Activated T-helper 2 cell treated with anti-CD3 and anti-CD28 coated beads, Interferon-gamma antibody, Interleukin-2, Interleukin-4, amounts not matched to agents 10 μg/mL and 5 μg/mL and 100 μg/mL, durations not matched to agents 14 hours and 24 hours and 36 hours (primary cell): ENCODE measurements around the gene FAM209B. TPM values are rescaled to one million over a fixed set of nuclear protein-coding genes. Genes with fewer than 3 reads are reported as not detected.
"Not testable (repeated sequence)": the region's sequence is repeated elsewhere in the genome, so short reads cannot be mapped to it uniquely, and the experiment has no call there.

ENCODE experiments used
- DNase-seq: peaks from one replicate; pipeline ENCODE4 v3.0.0; 2021; ENCODE audit warnings: low spot score
- H3K27ac Mint-ChIP-seq: one replicate; pipeline ENCODE4 v1.8.0; 2021; ENCODE audit warnings: mixed read lengths
- H3K27me3 Mint-ChIP-seq: one replicate; pipeline ENCODE4 v1.8.0; 2021; ENCODE audit warnings: low read depth, mixed read lengths
- H3K36me3 Mint-ChIP-seq: one replicate; pipeline ENCODE4 v1.8.0; 2021; ENCODE audit warnings: low read depth, mixed read lengths
- H3K4me1 Mint-ChIP-seq: one replicate; pipeline ENCODE4 v1.8.0; 2021; ENCODE audit warnings: low read depth, mixed read lengths
- H3K4me3 Mint-ChIP-seq: one replicate; pipeline ENCODE4 v1.8.0; 2021; ENCODE audit warnings: low read depth, mild to moderate bottlenecking, moderate library complexity, mixed read lengths
- H3K9me3 Mint-ChIP-seq: one replicate; pipeline ENCODE4 v1.8.0; 2021; ENCODE audit warnings: mixed read lengths
- intact Hi-C: fragments of 100-400 bp; cut with micrococcal nuclease; formaldehyde crosslinking; loops from one replicate; pipeline ENCODE4 v1.15.1; 2023
- total RNA-seq: library from RNA; stranded (reverse); gene quantifications from 2 replicates; pipeline ENCODE4 v1.2.3, GENCODE V29; 2022

Gene FAM209B
- total RNA-seq, 1 donor from 2014 or later: 1.8 TPM

DNA sequence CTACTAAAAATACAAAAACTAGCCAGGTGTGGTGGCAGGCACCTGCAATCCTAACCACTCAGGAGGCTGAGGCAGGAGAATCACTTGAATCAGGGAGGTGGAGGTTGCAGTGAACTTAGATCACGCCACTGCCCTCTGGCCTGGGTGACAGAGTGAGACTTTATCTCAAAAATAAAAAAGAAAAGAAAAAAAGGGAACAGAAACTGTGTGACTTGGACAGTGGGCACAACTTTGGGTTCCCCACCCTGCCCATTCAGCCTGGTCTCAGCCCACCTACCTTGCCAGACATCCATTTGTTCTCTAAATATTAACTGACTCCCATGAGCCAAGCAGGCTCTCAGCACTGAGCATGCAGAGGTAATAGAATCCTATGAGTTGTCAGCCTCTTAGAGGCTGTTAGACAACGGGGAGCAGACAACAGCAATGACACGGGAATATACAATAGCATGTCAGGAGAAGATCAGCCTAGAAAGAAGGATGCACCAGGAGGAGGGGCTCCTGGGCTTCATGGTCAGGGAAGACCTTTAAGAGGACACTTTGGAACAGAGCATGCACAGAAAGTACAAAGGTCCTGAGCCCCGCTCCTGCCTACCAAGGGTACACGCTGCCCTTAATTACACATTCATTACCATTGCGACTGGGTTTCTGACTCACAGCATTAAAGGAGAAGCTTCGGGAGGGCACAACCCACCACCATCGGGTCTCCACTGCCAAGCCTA lies 20.0 kb downstream of the FAM209B start:
- intact Hi-C loops: loop anchor here (5.0 to 10.0 kb wide), 3 partner anchors 74 to 792 kb away; partner anchors contain the start of gene TFAP2C
- H3K9me3 Mint-ChIP-seq: no peaks in the 10 kb centered on the region
- peaks cover 8% of the 10 kb centered on the region for H3K4me1 Mint-ChIP-seq
- no peaks in the 10 kb centered on the region for H3K36me3 Mint-ChIP-seq
- DNase-seq: no peak
- H3K4me3 Mint-ChIP-seq: no peak overlapping the region
- peaks cover 3% of the 10 kb centered on the region for H3K27me3 Mint-ChIP-seq
- no peak overlapping the region for H3K27ac Mint-ChIP-seq

DNA sequence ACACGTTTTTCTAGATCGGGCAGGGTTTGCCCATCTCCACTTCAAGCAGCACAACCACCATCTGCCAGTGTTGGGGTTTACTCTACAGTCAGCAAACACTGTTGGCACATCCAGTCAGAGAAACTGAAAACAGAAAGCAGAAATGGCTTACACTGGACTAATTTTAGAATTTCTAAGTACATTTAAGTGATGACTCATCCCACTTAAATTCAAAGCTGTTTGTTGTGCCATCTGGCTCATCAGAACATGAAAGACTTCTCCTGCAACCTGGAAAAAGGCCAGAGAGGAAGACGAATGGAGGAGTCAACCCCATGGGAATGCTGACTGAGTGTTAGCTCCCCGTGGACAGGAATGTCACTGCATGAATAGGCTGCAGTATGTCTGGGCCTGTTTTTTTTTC lies 21.8 kb downstream of the FAM209B start:
- Mint-ChIP-seq H3K27ac (no peak overlapping the region), H3K27me3 (peaks cover 3% of the 10 kb centered on the region), H3K9me3 (no peaks in the 10 kb centered on the region), H3K4me3 (no peak overlapping the region), H3K4me1 (peaks cover 8% of the 10 kb centered on the region), H3K36me3 (no peaks in the 10 kb centered on the region)
- no peak for DNase-seq
- intact Hi-C loops: loop anchor here (5.0 to 10.0 kb wide), 3 partner anchors 72 to 790 kb away; partner anchors contain the start of gene TFAP2C

DNA sequence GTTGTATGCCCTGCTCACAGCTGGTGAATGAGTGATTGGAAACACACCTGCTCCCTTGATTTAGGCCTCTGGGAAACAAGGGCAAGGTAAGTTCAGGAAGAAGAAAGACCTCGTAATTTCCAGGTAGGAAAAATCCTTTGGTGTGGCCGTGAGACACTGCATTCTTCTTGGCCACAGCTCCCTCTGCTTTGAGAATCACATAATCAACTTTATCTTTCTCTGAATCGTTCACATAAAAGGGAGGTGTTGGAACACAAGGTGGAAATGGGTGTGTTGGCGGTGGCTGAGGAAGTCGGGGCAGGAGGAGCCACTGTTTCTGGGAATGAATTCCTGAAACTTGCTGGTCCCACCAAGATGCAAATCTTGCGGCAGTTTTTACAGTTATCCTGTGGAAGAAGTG lies 25.9 kb downstream of the FAM209B start:
- H3K9me3 Mint-ChIP-seq: no peaks in the 10 kb centered on the region
- H3K36me3 Mint-ChIP-seq: no peaks in the 10 kb centered on the region
- peaks cover 8% of the 10 kb centered on the region for H3K4me1 Mint-ChIP-seq
- intact Hi-C loops: loop anchor here (10.0 kb wide), 2 partner anchors 436 to 786 kb away; no protein-coding TSS in a partner anchor
- no peak overlapping the region for H3K4me3 Mint-ChIP-seq
- no peak overlapping the region for H3K27ac Mint-ChIP-seq
- H3K27me3 Mint-ChIP-seq: peaks cover 1% of the 10 kb centered on the region
- no peak for DNase-seq

DNA sequence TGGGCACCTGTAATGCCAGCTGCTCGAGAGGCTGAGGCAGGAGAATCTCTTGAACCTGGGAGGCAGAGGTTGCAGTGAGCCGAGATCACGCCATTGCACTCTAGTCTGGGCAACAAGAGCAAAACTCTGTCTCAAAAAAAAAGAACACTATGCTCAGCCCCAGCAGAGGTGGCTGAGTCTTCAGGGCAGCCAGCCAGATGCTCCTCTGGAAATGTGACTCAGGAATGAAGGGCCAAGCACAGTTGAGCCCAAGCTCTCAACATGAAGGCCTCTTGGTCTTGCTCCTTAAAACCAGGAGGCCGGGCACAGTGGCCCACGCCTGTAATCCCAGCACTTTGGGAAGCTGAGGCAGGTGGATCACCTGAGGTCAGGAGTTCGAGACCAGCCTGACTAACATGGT lies 31.5 kb downstream of the FAM209B start:
- H3K27ac Mint-ChIP-seq, intact Hi-C loops, H3K27me3 Mint-ChIP-seq, H3K9me3 Mint-ChIP-seq, H3K4me3 Mint-ChIP-seq, H3K36me3 Mint-ChIP-seq, DNase-seq, H3K4me1 Mint-ChIP-seq: not testable (repeated sequence)

DNA sequence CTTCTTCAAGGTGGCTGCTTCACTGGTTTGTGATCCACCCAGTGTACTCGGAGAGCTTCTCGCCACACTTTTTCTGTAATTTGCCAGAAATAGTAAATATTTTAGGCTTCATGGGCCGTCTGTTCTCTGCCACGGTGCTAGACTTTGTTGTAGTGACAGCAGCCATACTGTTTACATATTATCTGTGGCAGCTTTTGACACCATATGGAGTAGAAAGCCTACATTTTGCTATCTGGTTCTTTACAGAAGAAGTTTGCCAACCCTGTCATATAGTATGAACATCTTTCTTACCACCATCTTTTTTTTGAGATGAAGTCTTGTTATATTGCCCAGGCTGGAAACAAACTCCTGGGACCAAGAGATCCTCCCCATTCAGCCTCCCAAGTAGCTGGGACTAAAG lies 32.5 kb downstream of the FAM209B start:
- no peak overlapping the region for H3K27ac Mint-ChIP-seq
- no peaks in the 10 kb centered on the region for H3K36me3 Mint-ChIP-seq

DNA sequence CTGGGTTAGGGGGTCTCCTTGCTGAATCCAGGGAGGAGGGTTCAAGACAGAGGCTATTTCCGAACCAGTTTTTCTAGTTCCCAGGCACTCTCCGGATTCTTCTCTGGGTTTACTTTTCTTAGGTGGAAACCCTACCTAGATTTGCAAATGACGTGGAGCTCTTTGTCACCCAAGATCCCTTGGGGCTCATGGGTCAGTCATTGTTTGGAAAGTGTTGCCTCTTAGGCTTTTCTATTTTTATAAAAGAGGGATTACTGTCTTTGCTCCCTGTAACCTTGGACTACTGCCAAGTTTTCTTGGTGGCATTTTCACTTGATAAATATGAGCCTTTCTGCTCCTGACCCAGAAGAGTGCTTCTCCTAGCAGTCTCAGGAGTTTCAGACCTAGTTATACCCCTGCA lies 33.6 kb downstream of the FAM209B start:
- Mint-ChIP-seq H3K36me3 (no peaks in the 10 kb centered on the region), H3K27me3 (no peaks in the 10 kb centered on the region), H3K4me3 (no peak overlapping the region), H3K4me1 (no peaks in the 10 kb centered on the region), H3K27ac (no peak overlapping the region), H3K9me3 (no peaks in the 10 kb centered on the region)
- DNase-seq: no peak
- intact Hi-C loops: no loop called here

More for the DNA sequence above, 32.5 kb downstream of the FAM209B start:
- Mint-ChIP-seq H3K4me3 (no peak overlapping the region), H3K4me1 (no peaks in the 10 kb centered on the region), H3K9me3 (no peaks in the 10 kb centered on the region), H3K27me3 (no peaks in the 10 kb centered on the region)
- intact Hi-C loops: no loop called here
- no peak for DNase-seq

DNA sequence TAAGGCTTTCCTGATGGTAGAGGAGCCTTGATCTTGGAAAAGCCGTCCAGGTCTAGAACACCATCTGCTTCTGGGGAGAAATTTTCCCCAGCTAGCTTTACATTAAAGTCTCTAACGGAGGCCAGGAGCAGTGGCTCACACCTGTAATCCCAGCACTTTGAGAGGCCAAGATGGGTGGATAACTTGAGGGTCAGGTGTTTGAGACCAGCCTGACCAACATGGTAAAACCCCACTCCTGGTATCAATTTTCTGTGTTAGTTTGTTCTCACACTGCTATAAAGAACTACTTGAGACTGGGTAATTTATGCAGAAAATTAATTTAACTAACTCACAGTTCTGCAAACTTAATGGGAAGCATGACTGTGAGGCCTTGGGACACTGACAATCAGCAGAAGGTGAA lies 37.8 kb downstream of the FAM209B start:
- intact Hi-C loops: no loop called here
- H3K9me3 Mint-ChIP-seq: no peaks in the 10 kb centered on the region
- H3K27me3 Mint-ChIP-seq: peaks cover 2% of the 10 kb centered on the region
- no peak overlapping the region for H3K4me3 Mint-ChIP-seq
- DNase-seq: no peak
- H3K27ac Mint-ChIP-seq: no peak overlapping the region
- H3K36me3 Mint-ChIP-seq: no peaks in the 10 kb centered on the region
- H3K4me1 Mint-ChIP-seq: no peaks in the 10 kb centered on the region

DNA sequence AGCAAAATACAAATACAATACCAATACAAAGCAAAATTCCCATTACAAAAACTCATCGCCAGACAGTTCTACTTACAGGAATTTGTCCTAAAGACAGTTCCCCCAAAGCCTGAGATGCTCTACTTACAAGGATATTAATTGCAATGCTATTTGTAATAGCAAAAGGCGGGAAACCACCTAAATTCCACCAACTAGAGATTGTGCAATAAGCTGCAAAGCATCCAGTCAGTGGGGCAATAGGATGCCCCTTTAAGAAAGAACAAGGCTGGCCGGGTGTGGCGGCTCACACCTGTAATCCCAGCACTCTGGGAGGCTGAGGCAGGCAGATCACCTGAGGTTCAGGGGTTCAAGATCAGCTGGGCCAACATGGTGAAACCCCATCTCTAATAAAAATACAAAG lies 39.1 kb downstream of the FAM209B start:
- Mint-ChIP-seq H3K4me3 (no peak overlapping the region), H3K27me3 (peaks cover 2% of the 10 kb centered on the region), H3K9me3 (no peaks in the 10 kb centered on the region), H3K27ac (no peak overlapping the region), H3K36me3 (no peaks in the 10 kb centered on the region), H3K4me1 (no peaks in the 10 kb centered on the region)
- DNase-seq: no peak
- intact Hi-C loops: no loop called here

DNA sequence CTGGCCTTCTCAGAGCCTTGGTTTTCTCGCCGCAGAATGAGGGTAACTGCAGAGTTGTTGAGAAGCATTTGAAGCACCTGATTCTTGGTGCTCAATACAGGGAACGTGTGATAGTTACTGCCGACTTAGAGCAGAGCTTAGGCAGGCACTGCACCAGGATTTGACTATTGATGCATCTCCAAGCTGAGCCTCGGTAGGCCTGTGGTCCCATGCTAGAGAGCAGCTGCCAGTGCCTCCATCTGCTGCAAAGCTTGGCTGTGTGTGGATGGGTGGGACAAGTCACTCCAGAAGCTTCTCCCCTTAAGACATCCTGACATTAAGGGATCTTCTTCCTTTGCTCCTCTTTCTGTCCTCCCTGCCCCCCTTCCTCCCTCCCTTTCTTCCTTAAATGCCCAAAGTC lies 40.9 kb downstream of the FAM209B start:
- H3K27me3 Mint-ChIP-seq: peaks cover 2% of the 10 kb centered on the region
- no peak overlapping the region for H3K4me3 Mint-ChIP-seq
- no peaks in the 10 kb centered on the region for H3K4me1 Mint-ChIP-seq
- no peaks in the 10 kb centered on the region for H3K9me3 Mint-ChIP-seq
- H3K36me3 Mint-ChIP-seq: no peaks in the 10 kb centered on the region
- DNase-seq: no peak
- intact Hi-C loops: no loop called here
- no peak overlapping the region for H3K27ac Mint-ChIP-seq

DNA sequence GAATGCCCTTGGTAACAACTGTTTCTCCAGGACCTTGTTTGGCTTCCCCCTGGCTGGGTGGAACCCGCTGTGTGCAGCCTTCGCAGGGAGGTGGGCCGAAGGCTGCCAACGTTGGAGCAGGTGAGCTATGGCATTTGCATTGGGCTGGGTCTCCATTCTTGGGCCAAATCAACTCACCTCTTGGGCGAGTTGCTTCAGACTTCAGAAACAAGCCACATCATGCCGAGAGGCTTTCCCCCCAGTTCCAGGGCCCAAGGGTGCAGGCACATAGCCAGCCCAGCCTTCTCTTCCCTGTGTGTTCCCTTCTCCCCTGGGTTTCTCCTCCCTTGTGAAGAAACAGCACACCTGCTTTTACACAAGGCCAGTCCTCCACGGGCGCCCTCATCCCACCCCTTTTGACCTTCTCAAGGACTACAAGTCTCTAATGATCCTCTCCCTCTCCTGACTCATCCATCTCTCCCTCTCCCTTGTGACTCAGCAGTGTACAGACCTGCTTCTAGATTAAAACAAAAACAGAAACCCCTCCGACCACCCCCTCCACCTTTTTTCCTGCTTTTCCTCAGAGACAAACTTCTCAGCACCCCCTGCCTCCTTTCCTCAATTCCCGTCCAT lies 41.6 kb downstream of the FAM209B start:
- H3K36me3 Mint-ChIP-seq: no peaks in the 10 kb centered on the region
- H3K4me1 Mint-ChIP-seq: no peaks in the 10 kb centered on the region
- no peak overlapping the region for H3K27ac Mint-ChIP-seq
- DNase-seq: no peak
- no peak overlapping the region for H3K4me3 Mint-ChIP-seq
- H3K27me3 Mint-ChIP-seq: peaks cover 2% of the 10 kb centered on the region
- no peaks in the 10 kb centered on the region for H3K9me3 Mint-ChIP-seq
- intact Hi-C loops: no loop called here

DNA sequence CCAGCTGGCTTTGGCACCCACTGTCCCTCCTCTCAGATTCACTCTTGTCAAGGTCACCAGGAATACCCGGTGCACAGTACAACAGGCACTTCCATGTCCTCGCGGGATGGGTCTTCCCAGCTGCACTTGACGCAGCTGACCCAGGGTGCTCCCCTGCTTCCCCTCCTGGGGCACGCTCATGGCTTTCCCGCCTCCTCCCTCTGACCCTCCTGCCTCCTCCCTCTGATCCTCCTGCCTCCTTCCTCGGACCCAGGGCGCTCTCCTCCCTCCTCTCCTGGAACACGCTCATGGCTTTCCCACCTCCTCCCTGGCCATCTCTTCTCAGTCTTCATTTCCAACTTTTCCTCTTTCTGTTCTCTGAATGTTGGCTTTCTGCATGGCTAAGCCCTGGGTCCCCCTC lies 42.1 kb downstream of the FAM209B start:
- Mint-ChIP-seq H3K9me3 (no peaks in the 10 kb centered on the region), H3K4me1 (no peaks in the 10 kb centered on the region), H3K4me3 (no peak overlapping the region), H3K36me3 (no peaks in the 10 kb centered on the region), H3K27me3 (peaks cover 2% of the 10 kb centered on the region), H3K27ac (no peak overlapping the region)
- intact Hi-C loops: no loop called here
- DNase-seq: no peak

DNA sequence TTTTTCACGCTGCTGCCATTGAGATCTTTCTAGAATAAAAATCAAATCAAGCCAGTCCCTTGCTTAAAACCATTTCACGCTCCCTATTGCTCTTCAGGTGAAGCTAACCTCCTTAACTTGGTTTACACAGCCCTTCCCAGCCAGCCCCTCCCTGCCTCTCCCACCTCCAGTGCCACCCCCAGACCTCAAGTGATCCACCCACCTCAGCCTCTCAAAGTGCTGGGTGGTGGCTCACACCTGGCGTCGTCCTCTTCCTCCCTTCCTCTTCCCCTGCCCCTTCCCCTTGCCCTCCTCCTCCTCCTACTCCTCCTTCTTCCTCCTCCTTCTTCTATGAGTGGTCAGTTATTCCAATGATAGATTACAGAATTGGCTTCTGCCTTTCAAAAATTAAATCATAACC lies 42.9 kb downstream of the FAM209B start:
- Mint-ChIP-seq H3K27ac (no peak overlapping the region), H3K36me3 (no peaks in the 10 kb centered on the region), H3K9me3 (no peaks in the 10 kb centered on the region), H3K4me3 (no peak overlapping the region), H3K4me1 (no peaks in the 10 kb centered on the region), H3K27me3 (peaks cover 4% of the 10 kb centered on the region)
- no peak for DNase-seq
- intact Hi-C loops: no loop called here

DNA sequence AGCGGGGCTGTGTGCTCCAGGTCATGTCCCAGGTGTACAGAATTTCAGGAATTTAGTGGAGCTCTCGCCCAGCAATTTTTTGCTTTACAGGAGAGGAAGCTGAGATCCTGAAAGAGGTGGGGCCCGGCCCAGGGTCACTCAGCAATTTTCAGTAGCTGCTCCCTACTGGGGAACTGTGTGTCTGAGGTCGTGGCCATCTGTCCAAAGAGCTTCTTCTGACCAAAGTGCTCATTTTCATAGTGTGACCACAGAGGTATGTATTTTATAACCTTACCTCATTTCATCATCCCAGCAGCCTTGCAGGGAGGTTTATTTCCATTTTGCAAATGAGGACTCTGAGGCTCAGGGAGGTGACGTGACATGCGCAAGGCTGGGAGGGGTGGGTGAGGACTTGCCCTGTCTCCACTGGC lies 46.3 kb downstream of the FAM209B start:
- H3K36me3 Mint-ChIP-seq: no peaks in the 10 kb centered on the region
- no peak overlapping the region for H3K27ac Mint-ChIP-seq
- H3K27me3 Mint-ChIP-seq: peaks cover 7% of the 10 kb centered on the region
- no peak for DNase-seq
- H3K9me3 Mint-ChIP-seq: no peaks in the 10 kb centered on the region
- intact Hi-C loops: no loop called here
- H3K4me1 Mint-ChIP-seq: no peaks in the 10 kb centered on the region
- H3K4me3 Mint-ChIP-seq: no peak overlapping the region
